Fibroblast of peridontal ligament (primary cell): ENCODE measurements around the gene C5AR1.
"Not testable (repeated sequence)": the region's sequence is repeated elsewhere in the genome, so short reads cannot be mapped to it uniquely, and the experiment has no call there.

Source experiments
- DNase-seq: peaks from one replicate; pipeline ENCODE4 v3.0.0-alpha.2; 2010; ENCODE audit errors: extremely low read depth

Gene C5AR1

DNA sequence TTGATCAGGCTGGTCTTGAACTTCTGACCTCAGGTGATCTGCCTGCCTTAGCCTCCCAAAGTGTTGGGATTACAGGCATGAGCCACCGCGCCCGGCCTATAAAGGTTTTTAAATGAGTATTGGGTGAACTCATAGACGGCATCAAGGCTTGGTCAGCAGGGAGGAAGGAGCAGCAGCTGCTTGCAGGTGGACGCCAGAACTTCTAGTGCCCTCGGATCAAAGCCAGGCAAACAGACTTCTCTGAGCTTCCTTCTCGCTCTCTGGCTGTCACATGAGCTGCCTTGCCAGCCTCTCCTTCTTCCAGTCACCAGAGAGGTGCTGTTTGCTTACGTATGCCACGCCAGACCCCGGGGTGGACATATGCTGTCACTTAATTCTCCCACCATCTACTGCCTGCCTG is 55.8 kb downstream of the C5AR1 start:
- not testable (repeated sequence) for DNase-seq

DNA sequence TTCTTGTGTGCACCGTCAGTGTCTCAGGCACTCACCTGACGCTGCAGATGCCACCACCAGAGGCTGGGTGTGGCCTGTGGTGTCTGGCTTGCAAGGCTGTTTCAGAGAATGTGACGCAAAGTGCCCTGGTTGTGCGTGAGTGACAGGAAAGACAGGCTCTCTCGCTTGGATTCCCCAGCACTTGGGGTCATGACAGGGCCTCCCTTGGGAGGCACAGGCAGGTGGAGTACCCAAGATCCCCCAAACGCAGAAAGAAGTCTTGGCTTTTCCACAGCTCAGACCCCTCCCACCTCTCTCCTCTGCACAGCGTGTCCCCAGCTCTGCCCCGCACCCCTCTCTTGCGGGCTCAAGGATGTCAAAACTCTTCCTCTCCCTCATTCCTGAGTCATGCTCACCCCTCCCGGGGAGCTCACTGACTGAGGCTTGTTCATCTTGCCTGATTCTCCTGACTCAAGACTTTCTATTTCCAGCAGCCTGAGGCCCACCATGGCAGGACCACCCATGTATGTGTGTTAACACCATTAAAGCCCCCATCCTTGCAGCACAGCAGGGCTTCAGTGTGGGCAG is 60.5 kb downstream of the C5AR1 start:
- DNase-seq: peak; percentile 73

DNA sequence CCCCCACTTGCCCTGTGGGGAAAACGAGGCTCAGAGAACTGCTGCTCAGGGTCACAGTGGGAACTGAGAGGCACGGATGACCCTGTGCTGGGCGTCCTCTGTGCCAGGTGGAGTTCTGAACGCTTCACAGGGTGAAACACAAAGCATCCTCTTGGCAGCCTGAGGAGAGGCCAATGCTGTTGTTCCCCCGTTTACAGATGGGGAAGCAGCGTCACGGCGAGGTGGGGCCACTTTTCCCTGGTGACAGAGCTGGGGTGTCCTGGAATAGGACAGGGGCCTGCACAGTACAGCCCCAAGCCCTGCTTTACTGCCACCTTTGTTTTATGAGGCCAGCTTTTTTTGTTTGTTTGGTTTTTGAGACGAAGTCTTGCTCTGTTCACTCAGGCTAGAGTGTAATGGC is 61.6 kb downstream of the C5AR1 start:
- DNase-seq: no peak
